ENCODE data around the gene TEX26.

DNA sequence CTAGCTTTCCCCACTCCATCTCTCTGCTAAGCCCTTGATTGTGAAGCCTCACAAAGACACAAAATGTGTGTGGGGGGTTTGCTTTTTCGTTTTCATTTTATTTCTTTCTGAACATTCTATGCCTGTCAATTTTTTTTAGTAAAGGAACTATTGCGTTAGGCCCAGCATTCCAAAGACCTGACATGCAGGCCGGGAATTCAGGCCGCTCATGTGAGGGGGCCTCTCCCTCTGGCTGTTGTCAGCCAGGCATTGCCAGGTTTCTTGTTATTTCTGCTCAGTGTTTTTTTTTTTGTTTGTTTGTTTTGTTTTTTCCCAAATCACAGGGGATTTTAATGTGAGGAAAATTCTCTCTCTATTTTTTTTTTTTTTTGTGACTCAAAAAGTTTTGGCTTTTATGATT, 36.7 kb upstream of the TEX26 start:
- TF ChIP-seq YY1 (IDR thresholded peaks at IDR 0.05; ENCODE audit: insufficient read depth, insufficient read length): no peak
- TF ChIP-seq ZNF274 (IDR thresholded peaks at IDR 0.05; ENCODE audit: low read depth, low read length): no peak
- no peak for TF ChIP-seq SUZ12 (IDR thresholded peaks at IDR 0.05; ENCODE audit: extremely low read depth, insufficient read depth, insufficient read length)

Data from NT2/D1 (cell line).